HG02759 (cell line): Measurements from ENCODE around the gene DNAJA4.

ENCODE experiments used
- ATAC-seq: cut with Tn5 transposase; IDR thresholded peaks from one replicate; pipeline ENCODE4 v1.9.1; 2021; ENCODE audit warnings: mild to moderate bottlenecking, moderate library complexity; ENCODE audit not compliant: unreplicated experiment

DNAJA4 gene

DNA sequence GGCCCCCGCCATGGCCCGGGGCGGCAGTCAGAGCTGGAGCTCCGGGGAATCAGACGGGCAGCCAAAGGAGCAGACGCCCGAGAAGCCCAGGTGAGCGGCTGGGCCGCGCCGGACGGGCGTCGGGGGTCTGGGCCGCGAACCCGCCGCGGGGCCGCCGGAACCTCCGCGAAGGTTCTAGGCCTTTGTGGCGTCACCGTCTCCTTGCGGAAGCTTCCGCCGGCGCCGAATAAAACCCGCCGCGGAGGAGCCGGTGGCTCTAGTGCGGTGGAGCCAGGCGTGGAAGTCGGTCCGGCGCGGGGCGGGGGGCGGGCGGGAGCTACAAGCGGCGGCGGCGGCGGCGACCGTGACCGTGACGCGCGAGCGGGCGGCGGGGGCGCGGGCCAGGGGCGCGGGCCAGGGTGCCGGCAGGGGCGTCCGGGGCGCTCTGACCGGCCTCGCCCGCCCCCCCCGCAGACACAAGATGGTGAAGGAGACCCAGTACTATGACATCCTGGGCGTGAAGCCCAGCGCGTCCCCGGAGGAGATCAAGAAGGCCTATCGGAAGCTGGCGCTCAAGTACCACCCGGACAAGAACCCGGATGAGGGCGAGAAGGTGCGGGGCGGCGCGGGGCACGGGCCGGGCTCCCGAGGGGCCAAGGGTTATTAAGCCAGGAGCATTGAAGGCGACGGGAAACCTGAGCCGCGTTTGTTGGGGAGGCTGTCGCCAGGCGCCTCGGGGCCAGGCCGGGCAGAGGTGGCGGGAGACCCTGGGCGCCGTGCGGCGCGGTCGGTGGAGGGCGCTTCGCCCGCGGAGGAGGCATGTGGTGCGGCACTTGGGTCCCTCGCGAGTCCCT is at the start of gene DNAJA4:
Gene DNAJA4, plus strand, starts transcription at position 259 of the 833 bp plus-strand sequence. Its CDS starts 202 bp downstream, at position 461.
- no peak for ATAC-seq

DNA sequence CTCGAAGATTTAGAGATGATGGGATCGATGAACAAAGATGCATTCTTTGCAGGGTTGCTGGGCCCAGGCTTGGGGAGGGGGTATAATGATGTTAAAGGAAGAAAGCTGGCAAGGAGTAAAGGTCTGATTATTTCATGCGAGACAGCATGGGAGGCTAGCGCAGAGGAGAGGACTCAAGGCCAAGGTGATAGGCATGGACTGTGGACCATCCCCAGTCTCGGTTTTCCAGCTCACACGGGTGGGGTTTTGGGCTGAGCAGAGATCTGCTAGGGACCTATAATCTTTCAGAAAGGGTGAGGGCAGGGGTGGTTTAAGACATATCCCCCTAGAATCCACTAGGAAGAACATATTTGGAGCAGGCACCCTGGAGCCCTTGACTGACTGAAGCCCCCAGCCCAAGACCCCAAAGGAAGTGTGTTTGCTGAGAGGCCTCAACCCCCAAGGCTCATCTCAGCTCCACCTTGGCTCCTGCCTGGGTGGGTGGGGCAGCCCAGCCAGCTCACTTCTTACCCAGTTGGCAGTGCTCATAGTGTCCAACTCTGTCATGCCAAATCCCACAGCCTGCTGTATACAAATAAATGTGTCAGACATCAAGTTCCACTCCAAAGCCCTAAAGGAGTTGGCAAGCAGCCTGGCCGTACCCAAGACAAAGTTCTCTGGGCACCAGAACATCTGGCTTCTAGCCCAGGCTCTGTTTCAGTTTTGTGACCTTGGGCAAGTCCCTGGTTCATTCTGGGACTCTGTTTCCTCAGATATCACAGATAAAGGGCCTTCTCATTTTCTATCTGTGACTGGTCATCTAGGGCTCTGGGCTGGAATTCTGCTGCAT is 47.9 kb upstream of the DNAJA4 start:
- no peak for ATAC-seq

- ATAC-seq = no peak
These were observed 43.6 kb upstream of the DNAJA4 start for GRCh38 chr15:78220713-78221112.

DNA sequence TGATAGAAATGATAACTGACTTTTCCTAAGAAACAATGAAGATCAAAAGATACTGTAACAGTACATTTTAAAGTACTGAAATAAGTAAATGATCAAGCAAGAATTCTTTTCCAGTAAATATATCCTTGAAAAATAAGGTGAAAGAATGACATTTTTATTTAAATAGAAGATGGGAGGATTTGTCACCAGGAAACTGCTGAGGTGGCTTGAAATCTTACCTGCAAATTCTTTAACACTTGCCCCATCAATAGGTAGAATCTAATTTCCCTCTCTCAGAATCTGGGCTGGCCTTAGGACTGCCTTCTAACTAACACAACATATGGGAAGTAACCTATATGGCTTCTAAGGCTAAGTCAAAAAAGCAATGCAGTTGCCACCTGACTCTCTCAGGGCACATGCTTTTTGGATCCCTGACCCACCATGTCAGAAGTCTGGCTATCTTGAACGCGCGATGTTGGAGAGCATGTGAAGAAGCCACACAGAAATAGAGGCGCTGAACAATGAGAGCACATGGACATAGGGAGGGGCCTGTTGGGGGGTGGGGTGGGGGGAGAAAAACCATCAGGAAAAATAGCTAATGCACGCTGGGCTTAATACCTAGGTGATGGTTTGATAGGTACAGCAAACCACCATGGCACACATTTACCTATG is 41.5 kb upstream of the DNAJA4 start:
- ATAC-seq = no peak

- no peak for ATAC-seq
These were observed 40.9 kb upstream of the DNAJA4 start for GRCh38 chr15:78223396-78224022.

GRCh38 chr15:78224023-78224411 is 40.3 kb upstream of the DNAJA4 start:
- no peak for ATAC-seq

DNA sequence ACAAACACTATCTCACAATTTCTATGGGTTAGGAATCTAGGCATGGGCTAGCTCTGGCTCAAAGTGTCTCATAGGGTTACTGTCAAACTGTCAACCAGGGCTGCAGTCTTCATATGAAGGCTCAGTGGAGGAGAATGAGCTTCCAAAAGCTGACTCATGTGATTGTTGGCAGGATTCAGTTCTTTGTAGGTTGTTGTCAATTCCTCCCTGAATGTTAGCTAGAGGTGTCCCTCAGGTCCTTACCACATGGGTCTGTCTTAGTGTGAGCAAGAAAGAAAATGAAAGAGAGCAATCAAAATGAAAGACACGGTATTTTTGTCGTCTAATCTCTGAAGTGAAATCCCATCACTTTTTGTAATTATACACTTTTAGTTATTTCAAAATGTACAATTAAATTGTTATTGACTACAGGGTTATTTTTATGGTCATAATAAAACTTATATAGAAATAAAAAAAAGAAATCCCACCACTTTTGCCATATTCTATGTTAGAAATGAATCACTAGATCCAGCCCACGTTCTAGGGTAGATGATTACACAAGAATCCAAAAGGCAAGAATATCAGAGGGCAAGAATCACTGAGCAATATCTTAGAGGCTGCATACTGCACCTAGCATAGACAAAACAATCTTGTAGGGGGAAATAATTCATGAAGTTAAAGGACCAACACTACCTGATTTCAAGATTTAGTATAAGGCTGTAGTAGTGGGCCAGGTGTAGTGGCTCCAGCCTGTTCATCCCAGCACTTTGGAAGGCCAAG is 38.4 kb upstream of the DNAJA4 start:
- ATAC-seq = peak; percentile 49

GRCh38 chr15:78228356-78228996 is 35.9 kb upstream of the DNAJA4 start:
- no peak for ATAC-seq

DNA sequence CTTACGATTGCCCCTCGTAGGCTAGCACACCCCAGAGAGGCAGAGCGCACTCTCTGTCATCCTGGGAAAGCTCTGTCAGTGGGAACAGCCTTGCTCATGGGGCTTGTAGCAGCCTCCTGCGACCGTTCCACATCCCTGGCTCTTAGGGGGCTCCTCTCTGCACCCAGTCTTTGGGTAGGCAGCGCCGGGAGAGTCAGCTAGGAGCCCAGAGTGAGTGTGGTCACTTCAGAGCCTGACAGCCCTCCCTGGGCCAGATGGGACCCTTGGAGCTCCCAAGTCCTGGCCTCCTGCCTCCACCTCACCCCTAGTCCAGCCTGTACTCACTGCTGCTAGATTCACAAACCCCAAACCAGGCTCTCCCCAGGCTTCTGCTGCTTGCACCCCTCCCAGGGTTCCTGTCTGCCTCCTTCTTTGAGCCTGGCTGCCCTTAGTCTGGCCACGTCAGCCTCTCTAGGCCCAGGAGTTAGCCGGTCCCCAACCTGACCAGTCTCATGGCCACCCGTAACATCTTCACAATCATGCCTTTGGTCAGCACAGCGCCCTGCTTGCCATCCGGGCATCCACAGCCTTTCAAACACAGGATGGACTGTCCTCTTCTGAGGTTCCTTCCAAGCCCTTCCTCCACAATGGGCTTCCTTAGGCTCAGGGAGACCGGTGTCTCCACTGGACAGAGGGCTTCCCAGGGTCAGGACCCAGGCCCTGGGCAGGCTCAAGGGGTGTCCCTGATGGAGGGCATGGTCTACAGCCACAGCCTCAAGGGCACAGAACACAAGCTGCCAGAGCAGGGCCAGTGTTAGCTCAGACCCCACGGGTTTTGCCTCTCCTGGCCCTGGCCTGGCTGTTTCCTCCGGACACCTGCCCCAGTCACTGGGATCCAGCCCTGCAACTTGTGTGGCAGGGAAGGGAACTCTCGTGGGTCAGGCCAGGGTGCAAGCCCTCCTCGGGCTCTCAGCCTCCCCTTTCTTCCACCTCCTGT is 34.6 kb upstream of the DNAJA4 start:
- ATAC-seq = no peak

- ATAC-seq = no peak
These were observed 31.4 kb upstream of the DNAJA4 start for GRCh38 chr15:78232951-78233350.

- no peak for ATAC-seq
These were observed 30.9 kb upstream of the DNAJA4 start for GRCh38 chr15:78233496-78233895.

GRCh38 chr15:78234515-78235040 is 29.8 kb upstream of the DNAJA4 start, which contains the start of gene ACSBG1:
ACSBG1 (minus strand) TSS chr15:78234565; CDS start chr15:78234501, 64 bp downstream.
- ATAC-seq = no peak

DNA sequence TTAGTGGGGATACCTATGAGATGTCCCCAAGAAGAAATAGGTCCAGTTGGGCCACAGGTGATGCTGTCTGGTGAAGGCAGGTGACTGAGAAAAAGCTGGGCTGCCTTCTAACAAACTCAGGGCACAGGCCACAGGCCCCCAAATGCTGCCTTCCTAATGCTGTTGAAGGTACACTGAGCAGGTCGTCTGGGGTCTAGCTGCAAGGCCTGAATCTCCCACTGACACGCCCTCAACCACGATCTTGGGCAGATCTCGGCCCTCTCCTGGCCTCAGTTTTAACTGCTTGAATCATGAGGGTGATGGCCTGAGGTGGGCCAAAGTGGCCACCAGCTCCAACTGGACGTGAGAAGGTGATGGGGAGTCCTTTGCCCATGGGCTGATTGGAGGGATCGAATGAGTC is 27.9 kb upstream of the DNAJA4 start:
- no peak for ATAC-seq

DNA sequence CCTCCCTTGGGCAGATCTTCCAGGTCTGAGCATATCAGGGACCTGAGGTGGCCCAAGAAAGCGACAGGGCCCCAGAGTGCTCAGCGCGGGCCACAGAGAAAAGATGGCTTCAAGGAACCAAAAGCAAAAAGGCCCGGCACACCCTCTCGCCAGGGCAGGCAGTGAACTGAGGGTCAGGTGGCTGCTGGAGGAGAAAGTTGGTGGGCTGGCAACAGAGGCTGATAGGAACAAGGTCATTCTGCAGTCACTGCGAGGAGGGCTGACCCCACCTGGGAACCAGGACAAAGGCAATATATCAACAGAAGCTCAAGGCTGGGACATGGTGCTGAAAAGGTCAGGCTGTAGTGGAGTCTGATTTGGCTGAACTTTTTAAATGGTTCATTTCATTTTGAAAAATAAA is 27.2 kb upstream of the DNAJA4 start:
- ATAC-seq = no peak

- ATAC-seq = no peak
These were observed 24.6 kb upstream of the DNAJA4 start for GRCh38 chr15:78239811-78240210.

DNA sequence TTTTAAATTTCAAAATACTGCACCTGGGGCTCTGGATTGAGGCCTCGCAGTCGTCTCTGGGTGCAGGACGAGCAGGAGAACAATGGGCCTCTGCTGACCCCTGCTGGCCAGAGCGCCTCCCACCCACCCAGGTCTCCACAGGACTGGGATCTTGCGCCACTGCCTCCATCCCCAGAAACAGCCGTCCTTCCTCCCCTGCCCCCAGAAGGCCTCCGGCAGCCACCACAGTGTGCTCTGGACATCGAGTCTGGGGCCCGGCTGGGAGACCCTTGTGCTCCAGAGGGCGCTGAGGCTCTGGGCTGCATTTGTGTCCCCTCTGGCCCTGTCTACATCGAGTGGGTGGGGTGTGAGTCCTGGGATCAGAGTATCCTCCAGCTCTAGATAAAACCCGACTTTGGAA is 23.3 kb upstream of the DNAJA4 start:
- no peak for ATAC-seq

DNA sequence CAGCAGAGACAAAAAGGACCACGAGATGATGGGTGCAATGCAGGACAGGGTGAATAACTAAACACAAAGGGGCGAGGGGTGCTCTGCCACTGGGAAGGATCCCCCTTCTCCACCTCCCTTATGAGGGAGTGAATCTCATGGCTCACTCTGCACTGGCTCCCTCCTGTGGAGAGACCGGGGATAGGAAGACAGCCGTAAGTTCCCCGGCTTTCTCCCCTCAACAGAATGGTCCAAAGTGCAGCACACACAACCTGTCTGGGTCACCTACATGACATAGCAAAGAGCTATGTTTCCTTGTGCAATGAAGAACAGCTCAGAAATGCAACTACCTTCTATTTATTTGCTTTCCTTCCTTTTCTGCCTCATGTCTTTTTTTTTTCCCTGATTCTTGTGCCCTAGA is 22.2 kb upstream of the DNAJA4 start:
- no peak for ATAC-seq

GRCh38 chr15:78243058-78243457 is 21.3 kb upstream of the DNAJA4 start:
- ATAC-seq = no peak
